MM.1S (cell line): ENCODE results near the gene PAFAH1B2.

Experiments
- CTCF ChIP-seq: fragments of 300-600 bp; sonication (generic); IDR thresholded peaks from 2 replicates; pipeline ENCODE4 v1.5.1; 2016; ENCODE audit warnings: antibody characterized with exemption, low read length, mixed read lengths
- EZH2 ChIP-seq: fragments of 300-600 bp; sonication (generic); optimal IDR thresholded peaks from 2 replicates; pipeline ENCODE3; 2017; ENCODE audit warnings: low read depth, mild to moderate bottlenecking, antibody characterized with exemption, low read length, mixed read lengths
- EZH2phosphoT487 ChIP-seq: fragments of 300-600 bp; sonication (generic); IDR thresholded peaks from 2 replicates; pipeline ENCODE4 v1.6.1; 2018; ENCODE audit warnings: antibody characterized with exemption, low read length

GRCh38 chr11:117220999-117221774 is 77.1 kb downstream of the PAFAH1B2 start:
- TF ChIP-seq CTCF (no peak), EZH2phosphoT487 (no peak), EZH2 (no peak)
